Iris pigment epithelial cell (primary cell): ENCODE measurements around the gene SIK3.
"Not testable (repeated sequence)": the region's sequence is repeated elsewhere in the genome, so short reads cannot be mapped to it uniquely, and the experiment has no call there.

Experiments
- DNase-seq: peaks from one replicate; pipeline ENCODE4 v3.0.0-alpha.2; 2011; ENCODE audit warnings: low read depth

The SIK3 gene

GRCh38 chr11:117098269-117099232, at the start of gene SIK3:
Gene SIK3 (minus strand): TSS chr11:117098428. CDS start chr11:117098415, 13 bp downstream.
- peak; percentile 88 for DNase-seq

- DNase-seq: peak; percentile 60
Observed at GRCh38 chr11:117146521-117146920, 48.3 kb upstream of the SIK3 start.

- DNase-seq: peak; percentile 34
Observed at GRCh38 chr11:117145393-117145761, 47.1 kb upstream of the SIK3 start.

GRCh38 chr11:117144477-117145392, 46.5 kb upstream of the SIK3 start:
- peak; percentile 89 for DNase-seq

- DNase-seq: peak; percentile 91
Observed at GRCh38 chr11:117143871-117144476, 45.7 kb upstream of the SIK3 start, which contains the start of gene PAFAH1B2. Gene PAFAH1B2 (plus strand): TSS chr11:117144287. CDS start chr11:117152448, 8,161 bp downstream.

GRCh38 chr11:117143390-117143789, 45.2 kb upstream of the SIK3 start:
- peak; percentile 73 for DNase-seq

GRCh38 chr11:117137223-117138086, 39.2 kb upstream of the SIK3 start:
- DNase-seq: not testable (repeated sequence)

GRCh38 chr11:117134979-117135378, 36.8 kb upstream of the SIK3 start:
- not testable (repeated sequence) for DNase-seq

- no peak for DNase-seq
Observed at GRCh38 chr11:117134431-117134830, 36.2 kb upstream of the SIK3 start.

- no peak for DNase-seq
Observed at GRCh38 chr11:117130879-117131278, 32.7 kb upstream of the SIK3 start.

GRCh38 chr11:117130396-117130795, 32.2 kb upstream of the SIK3 start:
- not testable (repeated sequence) for DNase-seq

GRCh38 chr11:117128289-117128688, 30.1 kb upstream of the SIK3 start:
- DNase-seq: no peak

GRCh38 chr11:117127171-117127901, 29.1 kb upstream of the SIK3 start:
- DNase-seq: no peak

- no peak for DNase-seq
Observed at GRCh38 chr11:117126223-117126965, 28.2 kb upstream of the SIK3 start.

- no peak for DNase-seq
Observed at GRCh38 chr11:117122556-117122955, 24.3 kb upstream of the SIK3 start.

- no peak for DNase-seq
Observed at GRCh38 chr11:117121176-117121575, 22.9 kb upstream of the SIK3 start.

- no peak for DNase-seq
Observed at GRCh38 chr11:117117681-117118080, 19.5 kb upstream of the SIK3 start.

- not testable (repeated sequence) for DNase-seq
Observed at GRCh38 chr11:117112939-117113338, 14.7 kb upstream of the SIK3 start.

GRCh38 chr11:117112497-117112896, 14.3 kb upstream of the SIK3 start:
- not testable (repeated sequence) for DNase-seq
